ENCODE data around the gene PADI6.

- TF ChIP-seq CTCF (conservative IDR thresholded peaks at IDR 0.05) = no peak
- no peak for TF ChIP-seq ZFX (IDR thresholded peaks at IDR 0.05)
Measured at GRCh38 chr1:17361687-17362086, 10.3 kb upstream of the PADI6 start.

Measured in C4-2B (cell line).